SK-N-SH (cell line): ENCODE results near the gene PNCK. TPM values are rescaled to one million over a fixed set of nuclear protein-coding genes. Genes with fewer than 3 reads are reported as not detected.

ENCODE experiments used
- CTCF ChIA-PET: fragments of 300-600, 350-600 bp; formaldehyde crosslinking; extraction: SDS; loops from one replicate; lab custom pipeline; 2021; lab: Yijun Ruan, JAX
- POLR2A ChIA-PET: fragments of 350-600 bp; sonication (Branson Sonifier 250); formaldehyde crosslinking; extraction: SDS; loops from one replicate; lab custom pipeline; 2020; ENCODE audit warnings: antibody characterized with exemption, inconsistent platforms; lab: Yijun Ruan, JAX
- DNase-seq: peaks from one replicate; pipeline ENCODE4 v3.0.0; 2012
- H2AFZ ChIP-seq: fragments of 200-600 bp; sonication (generic); 2 replicates; pipeline ENCODE4 v1.8.1; 2016; ENCODE audit warnings: antibody characterized with exemption, mild to moderate bottlenecking, low read depth
- H3F3A ChIP-seq: fragments of 200-600 bp; sonication (generic); replicated peaks from 2 replicates; pipeline ENCODE3; 2016; ENCODE audit warnings: antibody characterized with exemption, mild to moderate bottlenecking; ENCODE audit not compliant: insufficient read depth
- H3K27ac ChIP-seq, 2 experiments: fragments of 200-500 bp in 1 of 2; fragments of 200-600 bp in 1 of 2; sonication (Bioruptor generic) in 1 of 2; sonication (generic), shearing (Covaris generic) in 1 of 2; 2 replicates each; pipeline versions ENCODE4 v1.5.1 to v1.6.1; 2014 to 2016; ENCODE audit warnings: low read depth in 2 of 2, inconsistent platforms in 1 of 2, low read length in 1 of 2, mild to moderate bottlenecking in 1 of 2, mixed read lengths in 1 of 2
- H3K27me3 ChIP-seq: fragments of 200-600 bp; sonication (generic), shearing (Covaris generic); 2 replicates; pipeline ENCODE4 v1.6.1; 2016; ENCODE audit warnings: mixed run types; ENCODE audit not compliant: insufficient read depth
- H3K36me3 ChIP-seq, 2 experiments: fragments of 200-500 bp in 1 of 2; fragments of 200-600 bp in 1 of 2; sonication (Bioruptor generic) in 1 of 2; sonication (generic) in 1 of 2; replicated peaks in 1 of 2; 2 replicates each; pipeline versions ENCODE3 to v1.5.1; 2014 to 2016; ENCODE audit warnings: low read length in 1 of 2, mild to moderate bottlenecking in 1 of 2; ENCODE audit not compliant: insufficient read depth in 2 of 2, control insufficient read depth in 1 of 2
- H3K4me1 ChIP-seq, 2 experiments: fragments of 200-500 bp in 1 of 2; fragments of 200-600 bp in 1 of 2; sonication (Bioruptor generic) in 1 of 2; sonication (generic), shearing (Covaris generic) in 1 of 2; 2 replicates each; pipeline versions ENCODE4 v1.5.1 to v1.6.1; 2014 to 2016; ENCODE audit warnings: low read depth in 1 of 2, low read length in 1 of 2, mixed run types in 1 of 2; ENCODE audit not compliant: insufficient read depth in 2 of 2, control insufficient read depth in 1 of 2
- H3K4me2 ChIP-seq: fragments of 200-600 bp; sonication (generic), shearing (Covaris generic); 2 replicates; pipeline ENCODE4 v1.6.1; 2017; ENCODE audit warnings: mixed run types
- H3K4me3 ChIP-seq, 2 experiments: fragments of 200-500 bp in 1 of 2; fragments of 200-600 bp in 1 of 2; sonication (Bioruptor generic) in 1 of 2; sonication (generic), shearing (Covaris generic) in 1 of 2; 2 replicates each; pipeline versions ENCODE4 v1.5.1 to v1.8.1; 2014 to 2016; ENCODE audit warnings: low read depth in 2 of 2, inconsistent platforms in 1 of 2, low read length in 1 of 2, mild to moderate bottlenecking in 1 of 2, mixed read lengths in 1 of 2, moderate library complexity in 1 of 2
- H3K79me2 ChIP-seq: fragments of 200-600 bp; sonication (generic); 2 replicates; pipeline ENCODE4 v1.8.1; 2017; ENCODE audit warnings: mild to moderate bottlenecking; ENCODE audit not compliant: insufficient read depth
- H3K9ac ChIP-seq: fragments of 200-600 bp; sonication (generic); 2 replicates; pipeline ENCODE4 v1.6.1; 2017; ENCODE audit warnings: mixed run types
- H3K9me2 ChIP-seq: fragments of 200-600 bp; sonication (generic); 2 replicates; pipeline ENCODE4 v1.6.1; 2017; ENCODE audit warnings: mixed run types
- H3K9me3 ChIP-seq: fragments of 200-600 bp; sonication (generic); 2 replicates; pipeline ENCODE4 v1.6.1; 2017; ENCODE audit warnings: mixed run types, mild to moderate bottlenecking, moderate library complexity
- H4K20me1 ChIP-seq: fragments of 200-600 bp; sonication (generic); 2 replicates; pipeline ENCODE4 v1.6.1; 2017; ENCODE audit warnings: mild to moderate bottlenecking, mixed run types; ENCODE audit not compliant: insufficient read depth
- CHD2 ChIP-seq: fragments of 150-350 bp; IDR thresholded peaks from 2 replicates; pipeline ENCODE4 v1.6.1; 2018; ENCODE audit warnings: low read length; ENCODE audit not compliant: partially characterized antibody
- ELF1 ChIP-seq: IDR thresholded peaks from 2 replicates; pipeline ENCODE4 v1.4.0; 2012
- EZH2phosphoT487 ChIP-seq: fragments of 200-600 bp; sonication (generic); IDR thresholded peaks from 2 replicates; pipeline ENCODE4 v1.6.1; 2017; ENCODE audit warnings: low read depth, mixed run types, mild to moderate bottlenecking, antibody characterized with exemption, moderate library complexity, borderline replicate concordance
- GATA2 ChIP-seq: sonication (generic); formaldehyde crosslinking; IDR thresholded peaks from 2 replicates; pipeline ENCODE4 v1.5.0; 2020; ENCODE audit warnings: mild to moderate bottlenecking, missing genetic modification reagents
- MEF2A ChIP-seq: IDR thresholded peaks from 2 replicates; pipeline ENCODE4 v1.4.0; 2012; ENCODE audit warnings: low read depth, borderline replicate concordance
- RAD21 ChIP-seq: IDR thresholded peaks from 2 replicates; pipeline ENCODE4 v1.6.1; 2012; ENCODE audit warnings: mild to moderate bottlenecking, low read length
- RCOR1 ChIP-seq: fragments of 150-350 bp; IDR thresholded peaks from 2 replicates; pipeline ENCODE4 v1.6.1; 2017; ENCODE audit warnings: antibody characterized with exemption, low read length
- SMC3 ChIP-seq: IDR thresholded peaks from 2 replicates; pipeline ENCODE4 v1.6.1; 2012; ENCODE audit warnings: low read depth, low read length, improper control_type of control experiment
- TAF1 ChIP-seq: IDR thresholded peaks from 2 replicates; pipeline ENCODE4 v1.6.1; 2012; ENCODE audit warnings: low read depth, mild to moderate bottlenecking, low read length, moderate library complexity, borderline replicate concordance
- TEAD4 ChIP-seq: IDR thresholded peaks from 2 replicates; pipeline ENCODE4 v1.4.0; 2012; ENCODE audit warnings: mild to moderate bottlenecking, borderline replicate concordance; ENCODE audit not compliant: insufficient read depth
- YY1 ChIP-seq: IDR thresholded peaks from 2 replicates; pipeline ENCODE4 v1.4.0; 2012; ENCODE audit warnings: low read depth, mild to moderate bottlenecking
- WGBS: methylation state at CpG from one replicate; pipeline ENCODE4 v1.1.6; 2017; ENCODE audit warnings: low lambda C conversion rate; 5-methylcytosine and 5-hydroxymethylcytosine counted together
- polyA plus RNA-seq, 3 experiments: library from polyadenylated mRNA; depleted of rRNA; stranded (reverse); fragments of >200 nt; gene quantifications; 2 replicates each; pipeline ENCODE4 v1.2.3, GENCODE V29; 2012
- TF ChIP-seq, protein P1 (sequence below): fragments of 200-600 bp; sonication (generic); IDR thresholded peaks from 2 replicates; pipeline ENCODE4 v1.6.1; 2017; ENCODE audit warnings: antibody characterized with exemption, mild to moderate bottlenecking, moderate library complexity
- TF ChIP-seq, protein P2 (sequence below): fragments of 150-350 bp; IDR thresholded peaks from 2 replicates; pipeline ENCODE4 v1.6.1; 2016; ENCODE audit warnings: mild to moderate bottlenecking, low read depth, low read length
- TF ChIP-seq, protein P3 (sequence below): fragments of 150-350 bp; IDR thresholded peaks from 2 replicates; pipeline ENCODE4 v1.6.1; 2017; ENCODE audit warnings: antibody characterized with exemption, low read length, low read depth, borderline replicate concordance
- TF ChIP-seq, protein P4 (sequence below): IDR thresholded peaks from 2 replicates; pipeline ENCODE4; 2012
- TF ChIP-seq, protein P5 (sequence below): IDR thresholded peaks from 2 replicates; pipeline ENCODE4 v1.4.0; 2012; ENCODE audit warnings: low read depth
- TF ChIP-seq, protein P6 (sequence below): IDR thresholded peaks from 2 replicates; pipeline ENCODE4 v1.4.0; 2012; ENCODE audit warnings: low read depth, borderline replicate concordance
- TF ChIP-seq, protein P7 (sequence below): IDR thresholded peaks from 2 replicates; pipeline ENCODE4 v1.4.0; 2012; ENCODE audit warnings: low read depth, borderline replicate concordance

PNCK gene
- polyA plus RNA-seq, 1 of the 3 experiments (the other 2 are of a cell fraction) = 1.2 TPM

DNA sequence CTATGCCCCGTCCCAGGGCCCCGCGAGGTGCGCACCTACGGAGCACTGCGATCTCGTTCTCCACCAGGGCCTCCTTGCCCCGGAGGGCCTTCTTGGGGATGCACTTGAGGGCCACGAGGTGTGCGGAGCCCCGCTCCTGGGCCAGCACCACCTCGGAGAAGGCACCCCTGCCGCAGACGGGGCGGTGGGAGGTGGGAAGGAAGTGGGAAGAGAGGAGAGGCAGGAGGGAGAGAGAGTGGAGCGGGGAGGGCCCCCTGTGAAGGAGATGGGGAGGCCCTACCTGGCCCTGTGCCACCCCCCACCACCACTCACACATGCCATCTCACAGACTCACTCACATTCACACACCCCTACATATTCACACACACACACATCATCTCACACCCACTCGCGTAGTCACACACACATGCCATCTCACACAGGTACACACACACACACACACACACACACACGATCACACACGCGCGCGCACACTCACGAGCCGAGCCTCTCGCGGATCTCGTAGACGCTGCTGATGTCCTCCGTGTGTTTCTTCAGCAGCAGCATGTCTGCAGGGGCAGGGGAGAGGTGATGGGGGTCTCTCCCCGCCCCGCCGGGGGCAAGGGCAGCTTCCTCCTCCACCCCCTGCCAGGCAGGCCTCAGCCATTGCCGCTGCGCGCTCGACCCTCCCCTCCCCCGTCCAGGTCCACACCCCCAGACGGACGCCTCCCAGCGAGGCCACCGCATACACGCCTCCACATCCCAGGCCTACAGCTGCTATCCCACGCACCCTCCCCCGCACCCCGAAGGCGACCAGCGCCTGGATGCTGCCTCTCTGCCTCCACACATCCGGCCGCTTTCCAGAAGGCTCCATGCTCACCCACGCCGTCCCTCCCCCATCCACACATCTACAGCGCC is 834 bp downstream of the PNCK start (continued):
- TF ChIP-seq, protein P1, sequence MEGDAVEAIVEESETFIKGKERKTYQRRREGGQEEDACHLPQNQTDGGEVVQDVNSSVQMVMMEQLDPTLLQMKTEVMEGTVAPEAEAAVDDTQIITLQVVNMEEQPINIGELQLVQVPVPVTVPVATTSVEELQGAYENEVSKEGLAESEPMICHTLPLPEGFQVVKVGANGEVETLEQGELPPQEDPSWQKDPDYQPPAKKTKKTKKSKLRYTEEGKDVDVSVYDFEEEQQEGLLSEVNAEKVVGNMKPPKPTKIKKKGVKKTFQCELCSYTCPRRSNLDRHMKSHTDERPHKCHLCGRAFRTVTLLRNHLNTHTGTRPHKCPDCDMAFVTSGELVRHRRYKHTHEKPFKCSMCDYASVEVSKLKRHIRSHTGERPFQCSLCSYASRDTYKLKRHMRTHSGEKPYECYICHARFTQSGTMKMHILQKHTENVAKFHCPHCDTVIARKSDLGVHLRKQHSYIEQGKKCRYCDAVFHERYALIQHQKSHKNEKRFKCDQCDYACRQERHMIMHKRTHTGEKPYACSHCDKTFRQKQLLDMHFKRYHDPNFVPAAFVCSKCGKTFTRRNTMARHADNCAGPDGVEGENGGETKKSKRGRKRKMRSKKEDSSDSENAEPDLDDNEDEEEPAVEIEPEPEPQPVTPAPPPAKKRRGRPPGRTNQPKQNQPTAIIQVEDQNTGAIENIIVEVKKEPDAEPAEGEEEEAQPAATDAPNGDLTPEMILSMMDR = no peak
- TF ChIP-seq RCOR1 (no peak), MEF2A (no peak), ELF1 (no peak), RAD21 (no peak), CHD2 (no peak), GATA2 (CRISPR knock-in tag) (no peak)
- TF ChIP-seq, protein P2, sequence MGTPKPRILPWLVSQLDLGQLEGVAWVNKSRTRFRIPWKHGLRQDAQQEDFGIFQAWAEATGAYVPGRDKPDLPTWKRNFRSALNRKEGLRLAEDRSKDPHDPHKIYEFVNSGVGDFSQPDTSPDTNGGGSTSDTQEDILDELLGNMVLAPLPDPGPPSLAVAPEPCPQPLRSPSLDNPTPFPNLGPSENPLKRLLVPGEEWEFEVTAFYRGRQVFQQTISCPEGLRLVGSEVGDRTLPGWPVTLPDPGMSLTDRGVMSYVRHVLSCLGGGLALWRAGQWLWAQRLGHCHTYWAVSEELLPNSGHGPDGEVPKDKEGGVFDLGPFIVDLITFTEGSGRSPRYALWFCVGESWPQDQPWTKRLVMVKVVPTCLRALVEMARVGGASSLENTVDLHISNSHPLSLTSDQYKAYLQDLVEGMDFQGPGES = no peak
- TF ChIP-seq, protein P3, sequence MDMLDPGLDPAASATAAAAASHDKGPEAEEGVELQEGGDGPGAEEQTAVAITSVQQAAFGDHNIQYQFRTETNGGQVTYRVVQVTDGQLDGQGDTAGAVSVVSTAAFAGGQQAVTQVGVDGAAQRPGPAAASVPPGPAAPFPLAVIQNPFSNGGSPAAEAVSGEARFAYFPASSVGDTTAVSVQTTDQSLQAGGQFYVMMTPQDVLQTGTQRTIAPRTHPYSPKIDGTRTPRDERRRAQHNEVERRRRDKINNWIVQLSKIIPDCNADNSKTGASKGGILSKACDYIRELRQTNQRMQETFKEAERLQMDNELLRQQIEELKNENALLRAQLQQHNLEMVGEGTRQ = no peak
- TF ChIP-seq, protein P4, sequence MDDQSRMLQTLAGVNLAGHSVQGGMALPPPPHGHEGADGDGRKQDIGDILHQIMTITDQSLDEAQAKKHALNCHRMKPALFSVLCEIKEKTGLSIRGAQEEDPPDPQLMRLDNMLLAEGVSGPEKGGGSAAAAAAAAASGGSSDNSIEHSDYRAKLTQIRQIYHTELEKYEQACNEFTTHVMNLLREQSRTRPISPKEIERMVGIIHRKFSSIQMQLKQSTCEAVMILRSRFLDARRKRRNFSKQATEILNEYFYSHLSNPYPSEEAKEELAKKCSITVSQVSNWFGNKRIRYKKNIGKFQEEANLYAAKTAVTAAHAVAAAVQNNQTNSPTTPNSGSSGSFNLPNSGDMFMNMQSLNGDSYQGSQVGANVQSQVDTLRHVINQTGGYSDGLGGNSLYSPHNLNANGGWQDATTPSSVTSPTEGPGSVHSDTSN = no peak
- TF ChIP-seq, protein P5, sequence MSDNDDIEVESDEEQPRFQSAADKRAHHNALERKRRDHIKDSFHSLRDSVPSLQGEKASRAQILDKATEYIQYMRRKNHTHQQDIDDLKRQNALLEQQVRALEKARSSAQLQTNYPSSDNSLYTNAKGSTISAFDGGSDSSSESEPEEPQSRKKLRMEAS = no peak

DNA sequence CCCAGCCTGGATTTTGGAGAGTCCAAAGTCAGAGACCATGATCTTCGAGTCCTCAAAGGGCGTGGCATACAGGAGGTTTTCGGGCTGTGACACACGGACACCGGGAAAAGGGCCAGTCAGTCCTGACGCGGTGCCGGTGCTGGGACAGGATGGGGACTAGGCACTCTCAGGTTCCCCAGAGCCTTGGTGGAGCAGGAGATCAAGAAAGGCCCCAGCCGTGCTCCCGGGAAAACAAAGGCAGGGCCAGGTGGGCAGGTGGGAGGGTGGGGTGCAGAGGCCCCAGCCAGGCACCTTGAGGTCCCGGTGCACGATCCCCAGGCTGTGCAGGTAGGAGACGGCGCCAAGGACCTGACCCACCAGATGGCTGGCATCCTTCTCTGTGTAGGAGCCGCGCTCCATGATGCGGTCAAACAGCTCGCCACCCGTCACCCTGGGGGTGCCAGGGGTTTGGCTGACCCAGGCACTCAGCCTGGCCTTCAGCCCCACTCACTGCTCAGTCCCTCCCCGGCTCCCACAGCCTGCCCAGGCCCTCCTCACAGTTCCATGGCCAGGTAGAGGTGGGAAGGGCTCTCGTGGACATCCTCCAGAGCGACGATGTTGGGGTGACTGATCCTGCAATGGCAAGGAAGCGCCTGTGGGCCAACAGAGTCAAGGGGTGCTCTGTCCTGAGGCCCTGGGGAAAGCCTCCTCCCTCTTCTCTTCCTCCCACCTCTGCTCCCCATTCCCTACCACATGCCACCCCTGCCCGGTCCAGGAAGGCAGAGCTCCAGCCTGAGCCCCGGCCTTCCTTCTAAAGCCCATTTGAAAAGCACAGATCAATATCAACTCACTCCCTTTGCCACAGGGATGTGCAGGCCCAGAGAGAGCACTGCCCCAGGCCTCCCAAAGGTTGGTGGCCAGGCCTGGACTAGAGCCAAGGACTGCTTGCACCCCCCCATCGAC is 1.8 kb downstream of the PNCK start:
- ChIA-PET POLR2A (no interaction called here), CTCF (interaction anchor here (0.8 to 8.9 kb wide), 5 partner anchors 11 to 134 kb away, joined by 3 to 106 read pairs (median 3); partner anchors contain the start of genes DUSP9 and SLC6A8)
- Histone ChIP-seq H3K27ac (no peak overlapping the region), H3K9ac (no peak overlapping the region), H3K27me3 (0 out of 2 replicates have a peak, but pooled peaks cover 6% of the 10 kb centered on the region), H3K4me3 (no peak overlapping the region), H3K79me2 (no peaks in the 10 kb centered on the region), H3K9me3 (no peaks in the 10 kb centered on the region), H3K36me3 (no peaks in the 10 kb centered on the region), H4K20me1 (no peaks in the 10 kb centered on the region), H3K9me2 (no peaks in the 10 kb centered on the region), H2AFZ (no peak overlapping the region), H3K4me2 (no peak overlapping the region), H3K4me1 (peaks cover 0 to 3% of the 10 kb centered on the region in 2 experiments; a peak in 1 of 4 replicates), H3F3A (no peaks in the 10 kb centered on the region)
- DNase-seq = no peak
- 46% methylated on average over 13 of the region's 27 CpGs for whole genome bisulfite sequencing
- TF ChIP-seq YY1 (no peak), TAF1 (no peak), SMC3 (no peak), ELF1 (no peak), TEAD4 (no peak), RCOR1 (no peak), EZH2phosphoT487 (no peak)
- TF ChIP-seq, protein P6, sequence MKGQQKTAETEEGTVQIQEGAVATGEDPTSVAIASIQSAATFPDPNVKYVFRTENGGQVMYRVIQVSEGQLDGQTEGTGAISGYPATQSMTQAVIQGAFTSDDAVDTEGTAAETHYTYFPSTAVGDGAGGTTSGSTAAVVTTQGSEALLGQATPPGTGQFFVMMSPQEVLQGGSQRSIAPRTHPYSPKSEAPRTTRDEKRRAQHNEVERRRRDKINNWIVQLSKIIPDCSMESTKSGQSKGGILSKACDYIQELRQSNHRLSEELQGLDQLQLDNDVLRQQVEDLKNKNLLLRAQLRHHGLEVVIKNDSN = no peak
- TF ChIP-seq, protein P5 = no peak
- TF ChIP-seq, protein P7, sequence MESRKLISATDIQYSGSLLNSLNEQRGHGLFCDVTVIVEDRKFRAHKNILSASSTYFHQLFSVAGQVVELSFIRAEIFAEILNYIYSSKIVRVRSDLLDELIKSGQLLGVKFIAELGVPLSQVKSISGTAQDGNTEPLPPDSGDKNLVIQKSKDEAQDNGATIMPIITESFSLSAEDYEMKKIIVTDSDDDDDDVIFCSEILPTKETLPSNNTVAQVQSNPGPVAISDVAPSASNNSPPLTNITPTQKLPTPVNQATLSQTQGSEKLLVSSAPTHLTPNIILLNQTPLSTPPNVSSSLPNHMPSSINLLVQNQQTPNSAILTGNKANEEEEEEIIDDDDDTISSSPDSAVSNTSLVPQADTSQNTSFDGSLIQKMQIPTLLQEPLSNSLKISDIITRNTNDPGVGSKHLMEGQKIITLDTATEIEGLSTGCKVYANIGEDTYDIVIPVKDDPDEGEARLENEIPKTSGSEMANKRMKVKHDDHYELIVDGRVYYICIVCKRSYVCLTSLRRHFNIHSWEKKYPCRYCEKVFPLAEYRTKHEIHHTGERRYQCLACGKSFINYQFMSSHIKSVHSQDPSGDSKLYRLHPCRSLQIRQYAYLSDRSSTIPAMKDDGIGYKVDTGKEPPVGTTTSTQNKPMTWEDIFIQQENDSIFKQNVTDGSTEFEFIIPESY = no peak
